Suprapubic skin (tissue), 4 donors: ENCODE data around the gene LOXHD1. TPM values are rescaled to one million over a fixed set of nuclear protein-coding genes. Genes with fewer than 3 reads are reported as not detected.
A peak's percentile ranks its signal among the peaks of the same experiment; 100 is the strongest.

Experiments used
- DNase-seq, 2 donors: peaks; one replicate each; pipeline ENCODE4 v3.0.0-alpha.2; 2019; ENCODE audit warnings: low spot score in 2 of 2
- H3K27ac ChIP-seq: fragments of 200-600 bp; sonication (generic); one replicate; pipeline ENCODE4 v1.5.1; 2019
- H3K27me3 ChIP-seq: fragments of 200-600 bp; sonication (generic); one replicate; pipeline ENCODE4 v1.5.1; 2019
- H3K36me3 ChIP-seq: fragments of 200-600 bp; sonication (generic); one replicate; pipeline ENCODE4 v1.5.1; 2019
- H3K4me1 ChIP-seq: fragments of 200-600 bp; sonication (generic); one replicate; pipeline ENCODE4 v1.5.1; 2019
- H3K4me3 ChIP-seq: fragments of 200-600 bp; sonication (generic); one replicate; pipeline ENCODE4 v1.5.1; 2019; ENCODE audit warnings: mild to moderate bottlenecking
- H3K9me3 ChIP-seq: fragments of 200-600 bp; sonication (generic); one replicate; pipeline ENCODE4 v1.5.1; 2019
- CTCF ChIP-seq, 2 donors: fragments of 200-600 bp in 1 of 2; fragments of 450-650 bp in 1 of 2; sonication (generic) in 1 of 2; IDR thresholded peaks; one replicate each; pipeline ENCODE4 v1.5.1; 2016 to 2019; ENCODE audit warnings: antibody characterized with exemption in 2 of 2, mild to moderate bottlenecking in 1 of 2, moderate library complexity in 1 of 2
- EP300 ChIP-seq: sonication (generic); formaldehyde crosslinking; IDR thresholded peaks from one replicate; pipeline ENCODE4 v1.6.1; 2017; ENCODE audit warnings: antibody characterized with exemption
- POLR2A ChIP-seq, 2 donors: fragments of 450-650 bp; IDR thresholded peaks; one replicate each; pipeline ENCODE4 v1.6.1; 2017; ENCODE audit warnings: antibody characterized with exemption in 2 of 2, mild to moderate bottlenecking in 2 of 2, moderate library complexity in 2 of 2
- POLR2AphosphoS5 ChIP-seq, 3 donors: sonication (generic); formaldehyde crosslinking; IDR thresholded peaks; one replicate each; pipeline ENCODE4 v1.6.1; 2017; ENCODE audit warnings: antibody characterized with exemption in 3 of 3
- WGBS: methylation state at CpG from one replicate; pipeline ENCODE4 v1.1.5; 2018; 5-methylcytosine and 5-hydroxymethylcytosine counted together
- total RNA-seq, 4 donors: library from RNA; depleted of rRNA; stranded (reverse); fragments of >200 nt; gene quantifications; one replicate each; pipeline ENCODE4 v1.1.0, GENCODE V29; 2016

The LOXHD1 gene
- total RNA-seq, 4 donors from 2014 or later, result 0.16 to 0.30 (median 0.18) TPM; not detected in 1

- Histone ChIP-seq H3K4me3 (no peak overlapping the region), H3K4me1 (peaks cover 7% of the 10 kb centered on the region)
These were observed 175.8 kb downstream of the LOXHD1 start for GRCh38 chr18:46481048-46481846.

GRCh38 chr18:46480226-46480625 lies 176.8 kb downstream of the LOXHD1 start:
- Histone ChIP-seq H3K27ac (no peak overlapping the region), H3K4me3 (no peak overlapping the region), H3K36me3 (no peaks in the 10 kb centered on the region), H3K9me3 (no peaks in the 10 kb centered on the region), H3K4me1 (peaks cover 7% of the 10 kb centered on the region), H3K27me3 (peaks cover 10% of the 10 kb centered on the region)
- no peak for DNase-seq
- TF ChIP-seq POLR2A (IDR thresholded peaks at IDR 0.05) (no peak), POLR2AphosphoS5 (IDR thresholded peaks at IDR 0.05) (no peak), CTCF (IDR thresholded peaks at IDR 0.05) (no peak), EP300 (no peak)
- 35% methylated on average over 5 of the region's 5 CpGs for WGBS

More at GRCh38 chr18:46481048-46481846, 175.8 kb downstream of the LOXHD1 start:
- no peaks in the 10 kb centered on the region for H3K9me3 ChIP-seq
- WGBS, result 56% methylated on average over 9 of the region's 9 CpGs
- peaks cover 12% of the 10 kb centered on the region for H3K27me3 ChIP-seq
- DNase-seq, result no peak
- TF ChIP-seq CTCF (IDR thresholded peaks at IDR 0.05), result peak; percentile 11 to 63
- no peak for TF ChIP-seq EP300
- TF ChIP-seq POLR2AphosphoS5 (IDR thresholded peaks at IDR 0.05), result no peak
- TF ChIP-seq POLR2A (IDR thresholded peaks at IDR 0.05), result no peak
- H3K36me3 ChIP-seq, result no peaks in the 10 kb centered on the region
- H3K27ac ChIP-seq, result no peak overlapping the region

DNA sequence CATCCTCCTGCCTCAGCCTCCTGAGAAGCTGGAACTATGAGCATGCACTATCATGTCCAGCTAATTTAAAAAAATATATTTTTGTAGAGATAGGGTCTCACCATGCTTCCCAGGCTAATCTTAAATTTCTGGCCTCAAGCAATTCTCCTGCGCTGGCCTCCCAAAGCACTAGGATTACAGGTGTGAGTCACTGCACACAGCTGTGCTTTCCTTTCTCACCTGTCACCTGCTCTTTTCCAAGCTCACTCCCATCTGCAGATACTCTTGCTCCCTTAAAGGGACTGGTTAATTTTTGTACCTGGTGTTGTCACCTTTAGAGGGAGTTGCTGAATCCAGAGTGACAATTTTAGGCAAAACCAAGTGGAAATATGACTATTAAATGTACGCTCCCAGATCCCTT lies 178.2 kb downstream of the LOXHD1 start:
- Histone ChIP-seq H3K9me3 (no peaks in the 10 kb centered on the region), H3K27me3 (no peaks in the 10 kb centered on the region), H3K27ac (no peak overlapping the region), H3K4me3 (no peak overlapping the region), H3K4me1 (peaks cover 7% of the 10 kb centered on the region), H3K36me3 (no peaks in the 10 kb centered on the region)
- 86% methylated on average over 2 of the region's 2 CpGs for WGBS
- DNase-seq, result peak in 1 of 2 donors; percentile 7
- TF ChIP-seq EP300 (no peak), POLR2A (IDR thresholded peaks at IDR 0.05) (no peak), CTCF (IDR thresholded peaks at IDR 0.05) (no peak), POLR2AphosphoS5 (IDR thresholded peaks at IDR 0.05) (no peak)

DNA sequence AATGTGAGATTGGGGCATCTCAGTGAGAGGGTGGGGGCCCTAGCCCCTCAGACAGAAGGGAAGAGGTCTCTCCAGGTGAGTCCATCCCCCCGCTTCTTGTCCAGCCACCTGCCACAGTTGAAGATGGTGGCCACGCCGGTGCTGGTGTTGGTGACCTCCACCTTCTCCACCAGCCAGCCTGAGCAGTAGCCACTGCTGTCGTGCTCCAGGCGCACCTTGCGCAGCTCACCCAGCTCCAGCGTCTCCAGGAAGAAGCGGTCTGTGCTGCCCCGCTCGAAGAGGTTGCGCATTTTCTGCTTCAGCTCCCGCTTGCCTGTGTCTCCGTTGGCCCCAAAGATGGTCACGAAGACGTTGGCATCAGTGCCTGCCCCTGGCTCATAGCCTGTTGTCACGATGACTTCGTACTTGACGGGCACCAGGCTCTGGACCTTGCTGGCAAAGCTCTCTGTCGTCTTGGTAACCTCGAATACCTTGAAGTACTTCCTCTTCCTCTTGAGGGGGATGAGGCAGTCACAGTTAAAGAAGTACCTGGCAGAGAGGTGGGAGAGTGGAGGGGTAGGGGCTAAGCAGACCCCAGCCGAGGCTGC lies 179.5 kb downstream of the LOXHD1 start:
- Histone ChIP-seq H3K27me3 (no peaks in the 10 kb centered on the region), H3K27ac (no peak overlapping the region), H3K36me3 (no peaks in the 10 kb centered on the region), H3K9me3 (no peaks in the 10 kb centered on the region), H3K4me1 (peaks cover 7% of the 10 kb centered on the region), H3K4me3 (no peak overlapping the region)
- TF ChIP-seq EP300, result no peak
- TF ChIP-seq POLR2A (IDR thresholded peaks at IDR 0.05), result no peak
- TF ChIP-seq CTCF (IDR thresholded peaks at IDR 0.05), result no peak
- no peak for TF ChIP-seq POLR2AphosphoS5 (IDR thresholded peaks at IDR 0.05)
- peak in 1 of 2 donors; percentile 50 for DNase-seq
- 89% methylated on average over 21 of the region's 21 CpGs for WGBS

DNA sequence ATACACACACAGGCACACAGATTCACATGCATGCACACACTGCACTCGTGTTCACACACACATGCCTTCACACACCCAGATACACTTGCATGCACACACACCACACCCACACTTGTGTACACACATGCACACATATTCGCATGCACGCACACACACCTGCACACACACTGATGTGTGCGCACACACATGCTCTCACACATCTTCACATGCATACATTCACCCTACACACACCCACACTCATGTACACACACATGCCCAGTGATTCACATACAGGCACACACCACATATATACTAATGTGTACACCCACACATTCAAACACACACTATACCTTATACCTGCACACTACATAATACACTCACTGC lies 181.6 kb downstream of the LOXHD1 start:
- 94% methylated on average over 4 of the region's 4 CpGs for WGBS
- H3K4me1 ChIP-seq, result no peaks in the 10 kb centered on the region
- no peak overlapping the region for H3K4me3 ChIP-seq
- no peaks in the 10 kb centered on the region for H3K9me3 ChIP-seq
- no peak for TF ChIP-seq POLR2AphosphoS5 (IDR thresholded peaks at IDR 0.05)
- TF ChIP-seq CTCF (IDR thresholded peaks at IDR 0.05), result no peak
- TF ChIP-seq POLR2A (IDR thresholded peaks at IDR 0.05), result no peak
- TF ChIP-seq EP300, result no peak
- no peak for DNase-seq
- H3K36me3 ChIP-seq, result no peaks in the 10 kb centered on the region
- H3K27ac ChIP-seq, result no peak overlapping the region
- no peaks in the 10 kb centered on the region for H3K27me3 ChIP-seq
